ENCODE results near the gene HYAL1. TPM values are rescaled to one million over a fixed set of nuclear protein-coding genes. Genes with fewer than 3 reads are reported as not detected.

Gene HYAL1
- total and polyA plus RNA-seq, 2 experiments from 2014 or later: 3.3 to 5.0 TPM

DNA sequence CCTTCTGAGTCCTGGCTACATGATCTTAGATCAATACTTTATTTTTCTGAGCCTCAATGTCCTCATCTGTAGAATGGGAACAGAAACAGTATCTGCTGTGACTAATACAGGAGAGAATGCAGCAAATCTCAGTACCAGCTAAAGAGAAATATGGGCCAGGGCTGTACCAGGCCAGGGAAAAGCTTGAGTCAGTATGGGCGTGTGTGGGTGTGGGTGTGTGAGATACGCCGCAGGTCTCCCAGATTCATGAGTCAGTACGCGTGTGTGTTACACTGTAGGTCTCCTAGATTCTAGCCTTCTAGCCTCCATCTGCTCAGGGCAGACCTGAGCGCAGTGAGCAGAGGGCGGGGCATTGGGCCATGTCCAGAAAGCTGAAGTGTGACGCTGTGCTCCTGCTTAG lies 52.2 kb downstream of the HYAL1 start:
- Histone ChIP-seq H3K9me3 (ENCODE audit: low read depth) (no peaks in the 10 kb centered on the region), H3K4me3 (no peak overlapping the region), H3K27me3 (no peaks in the 10 kb centered on the region), H3K27ac (no peak overlapping the region), H3K36me3 (peaks cover 9% of the 10 kb centered on the region), H3K4me1 (ENCODE audit: low read depth) (peaks cover 7% of the 10 kb centered on the region)
- TF ChIP-seq, protein P1, sequence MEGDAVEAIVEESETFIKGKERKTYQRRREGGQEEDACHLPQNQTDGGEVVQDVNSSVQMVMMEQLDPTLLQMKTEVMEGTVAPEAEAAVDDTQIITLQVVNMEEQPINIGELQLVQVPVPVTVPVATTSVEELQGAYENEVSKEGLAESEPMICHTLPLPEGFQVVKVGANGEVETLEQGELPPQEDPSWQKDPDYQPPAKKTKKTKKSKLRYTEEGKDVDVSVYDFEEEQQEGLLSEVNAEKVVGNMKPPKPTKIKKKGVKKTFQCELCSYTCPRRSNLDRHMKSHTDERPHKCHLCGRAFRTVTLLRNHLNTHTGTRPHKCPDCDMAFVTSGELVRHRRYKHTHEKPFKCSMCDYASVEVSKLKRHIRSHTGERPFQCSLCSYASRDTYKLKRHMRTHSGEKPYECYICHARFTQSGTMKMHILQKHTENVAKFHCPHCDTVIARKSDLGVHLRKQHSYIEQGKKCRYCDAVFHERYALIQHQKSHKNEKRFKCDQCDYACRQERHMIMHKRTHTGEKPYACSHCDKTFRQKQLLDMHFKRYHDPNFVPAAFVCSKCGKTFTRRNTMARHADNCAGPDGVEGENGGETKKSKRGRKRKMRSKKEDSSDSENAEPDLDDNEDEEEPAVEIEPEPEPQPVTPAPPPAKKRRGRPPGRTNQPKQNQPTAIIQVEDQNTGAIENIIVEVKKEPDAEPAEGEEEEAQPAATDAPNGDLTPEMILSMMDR (IDR thresholded peaks at IDR 0.05; ENCODE audit: low read depth, low read length): no peak
- peak in 1 of 2 donors; percentile 73 for DNase-seq (ENCODE audit: low read depth in 1 of 2, low spot score in 1 of 2)

DNA sequence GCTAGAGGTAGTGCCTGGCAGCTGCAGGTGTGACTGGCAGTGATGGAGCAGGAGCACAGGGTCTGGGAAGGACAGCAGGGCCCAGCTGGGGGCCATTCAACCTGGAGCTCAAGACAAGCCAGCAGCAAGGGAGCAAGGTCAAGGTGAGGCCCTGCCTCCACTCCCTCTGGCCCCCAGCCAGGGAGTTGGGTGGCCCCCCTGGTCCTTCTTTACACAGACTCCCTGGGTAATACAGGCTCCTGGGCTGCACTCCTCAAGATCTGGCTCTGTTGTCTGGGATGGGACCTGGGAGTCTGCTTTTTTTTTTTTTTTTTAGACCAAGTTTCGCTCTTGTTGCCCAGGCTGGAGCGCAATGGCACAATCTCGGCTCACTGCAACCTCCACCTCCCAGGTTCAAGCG lies 52.9 kb downstream of the HYAL1 start:
- no peak for DNase-seq (ENCODE audit: low read depth in 1 of 2, low spot score in 1 of 2)
- H3K27me3 ChIP-seq: no peaks in the 10 kb centered on the region
- no peak overlapping the region for H3K4me3 ChIP-seq
- H3K27ac ChIP-seq: no peak overlapping the region
- no peaks in the 10 kb centered on the region for H3K9me3 ChIP-seq (ENCODE audit: low read depth)
- peaks cover 7% of the 10 kb centered on the region for H3K36me3 ChIP-seq
- peaks cover 10% of the 10 kb centered on the region for H3K4me1 ChIP-seq (ENCODE audit: low read depth)
- TF ChIP-seq, protein P1 (IDR thresholded peaks at IDR 0.05; ENCODE audit: low read depth, low read length): no peak

Other genes with a start within 250 kb of the HYAL1 start
- gene RBM5, start 214.7 kb downstream of the HYAL1 start, total RNA-seq: 189 and 439 TPM in 2 replicates
- gene RBM5, start 214.7 kb downstream of the HYAL1 start, polyA plus RNA-seq: 130 and 172 TPM in 2 replicates
- gene SEMA3F, start 148.2 kb downstream of the HYAL1 start, total RNA-seq: 21.0 and 27.6 TPM in 2 replicates
- 20.0 and 21.8 TPM in 2 replicates for gene SEMA3F, start 148.2 kb downstream of the HYAL1 start, polyA plus RNA-seq
- gene GNAT1, start 112.0 kb downstream of the HYAL1 start, total RNA-seq: not detected in 2 replicates
- not detected in 2 replicates for gene GNAT1, start 112.0 kb downstream of the HYAL1 start, polyA plus RNA-seq
- 9.5 and 14.7 TPM in 2 replicates for gene SLC38A3, start 98.3 kb downstream of the HYAL1 start, total RNA-seq
- gene SLC38A3, start 98.3 kb downstream of the HYAL1 start, polyA plus RNA-seq: 13.4 and 18.5 TPM in 2 replicates
- 160 and 179 TPM in 2 replicates for gene GNAI2, start 67.4 kb downstream of the HYAL1 start, total RNA-seq
- 255 and 285 TPM in 2 replicates for gene GNAI2, start 67.4 kb downstream of the HYAL1 start, polyA plus RNA-seq
- gene SEMA3B, start 34.4 kb downstream of the HYAL1 start, total RNA-seq: 16.7 and 25.9 TPM in 2 replicates
- gene SEMA3B, start 34.4 kb downstream of the HYAL1 start, polyA plus RNA-seq: 20.6 and 23.1 TPM in 2 replicates
- gene LSMEM2, start 24.5 kb downstream of the HYAL1 start, total RNA-seq: 26.4 and 29.2 TPM in 2 replicates
- gene LSMEM2, start 24.5 kb downstream of the HYAL1 start, polyA plus RNA-seq: 16.4 and 18.1 TPM in 2 replicates
- 61.0 and 75.3 TPM in 2 replicates for gene IFRD2, start 11.1 kb downstream of the HYAL1 start, total RNA-seq
- 106 and 110 TPM in 2 replicates for gene IFRD2, start 11.1 kb downstream of the HYAL1 start, polyA plus RNA-seq
- 3.6 and 6.4 TPM in 2 replicates for gene HYAL3, start 4.2 kb downstream of the HYAL1 start, total RNA-seq
- gene HYAL3, start 4.2 kb downstream of the HYAL1 start, polyA plus RNA-seq: 2.4 and 6.2 TPM in 2 replicates
- gene NAA80, start 4.2 kb downstream of the HYAL1 start, total RNA-seq: 28.5 and 40.4 TPM in 2 replicates
- 35.6 and 39.0 TPM in 2 replicates for gene NAA80, start 4.2 kb downstream of the HYAL1 start, polyA plus RNA-seq
- 116 and 124 TPM in 2 replicates for gene HYAL2, start 19.2 kb upstream of the HYAL1 start, total RNA-seq
- gene HYAL2, start 19.2 kb upstream of the HYAL1 start, polyA plus RNA-seq: 88.3 and 106 TPM in 2 replicates
- gene TUSC2, start 24.6 kb upstream of the HYAL1 start, total RNA-seq: 84.1 and 87.0 TPM in 2 replicates
- gene TUSC2, start 24.6 kb upstream of the HYAL1 start, polyA plus RNA-seq: 66.4 and 76.6 TPM in 2 replicates
- gene RASSF1, start 37.3 kb upstream of the HYAL1 start, total RNA-seq: 13.0 and 23.1 TPM in 2 replicates
- 23.8 and 33.5 TPM in 2 replicates for gene RASSF1, start 37.3 kb upstream of the HYAL1 start, polyA plus RNA-seq
- gene ZMYND10, start 42.2 kb upstream of the HYAL1 start, total RNA-seq: 0.56 and 2.8 TPM in 2 replicates
- gene ZMYND10, start 42.2 kb upstream of the HYAL1 start, polyA plus RNA-seq: 1.3 and 1.8 TPM in 2 replicates
- 33.2 and 34.6 TPM in 2 replicates for gene NPRL2, start 47.2 kb upstream of the HYAL1 start, total RNA-seq
- 51.9 and 64.4 TPM in 2 replicates for gene NPRL2, start 47.2 kb upstream of the HYAL1 start, polyA plus RNA-seq
- gene CYB561D2, start 47.3 kb upstream of the HYAL1 start, total RNA-seq: 10.7 and 26.4 TPM in 2 replicates
- 15.7 and 23.8 TPM in 2 replicates for gene CYB561D2, start 47.3 kb upstream of the HYAL1 start, polyA plus RNA-seq
- gene TMEM115, start 55.9 kb upstream of the HYAL1 start, total RNA-seq: 67.0 and 67.9 TPM in 2 replicates
- gene TMEM115, start 55.9 kb upstream of the HYAL1 start, polyA plus RNA-seq: 48.2 and 57.9 TPM in 2 replicates
- 6.8 and 8.7 TPM in 2 replicates for gene CACNA2D2, start 200.1 kb upstream of the HYAL1 start, total RNA-seq
- 5.4 TPM in 2 replicates for gene CACNA2D2, start 200.1 kb upstream of the HYAL1 start, polyA plus RNA-seq

Measured in cardiac muscle cell (in vitro differentiated cells and primary cell).